Glomerular visceral epithelial cell (primary cell): ENCODE data around the gene TMSB15B.
A peak's percentile ranks its signal among the peaks of the same experiment; 100 is the strongest.
"Not testable (repeated sequence)": the region's sequence is repeated elsewhere in the genome, so short reads cannot be mapped to it uniquely, and the experiment has no call there.

Experiments
- DNase-seq: peaks from one replicate; pipeline ENCODE4 v3.0.0-alpha.2; 2016; ENCODE audit errors: extremely low spot score

TMSB15B gene

GRCh38 chrX:103962411-103963278, at the start of gene TMSB15B:
Gene TMSB15B, plus strand, starts transcription at chrX:103962627.
- DNase-seq = not testable (repeated sequence)

GRCh38 chrX:103913356-103914020, 48.9 kb upstream of the TMSB15B start:
- DNase-seq = peak; percentile 70

- DNase-seq = peak; percentile 79
These were observed 44.4 kb upstream of the TMSB15B start for GRCh38 chrX:103918050-103918449.

- peak; percentile 68 for DNase-seq
These were observed 43.7 kb upstream of the TMSB15B start for GRCh38 chrX:103918571-103919269.

GRCh38 chrX:103919270-103919637, 43.2 kb upstream of the TMSB15B start:
- DNase-seq = peak; percentile 46

GRCh38 chrX:103920515-103920914, 41.9 kb upstream of the TMSB15B start:
- not testable (repeated sequence) for DNase-seq

- no peak for DNase-seq
These were observed 35.4 kb upstream of the TMSB15B start for GRCh38 chrX:103927030-103927429.

GRCh38 chrX:103927633-103928032, 34.8 kb upstream of the TMSB15B start:
- no peak for DNase-seq

GRCh38 chrX:103932133-103932532, 30.3 kb upstream of the TMSB15B start:
- DNase-seq = no peak

GRCh38 chrX:103940257-103940656, 22.2 kb upstream of the TMSB15B start:
- DNase-seq = not testable (repeated sequence)

- peak; percentile 31 for DNase-seq
These were observed 21.0 kb upstream of the TMSB15B start for GRCh38 chrX:103941201-103941975.

GRCh38 chrX:103949506-103949905, 12.9 kb upstream of the TMSB15B start:
- no peak for DNase-seq

- no peak for DNase-seq
These were observed 9.1 kb upstream of the TMSB15B start for GRCh38 chrX:103953353-103953752.

GRCh38 chrX:103954259-103954658, 8.2 kb upstream of the TMSB15B start:
- DNase-seq = no peak

GRCh38 chrX:103960599-103960998, 1.8 kb upstream of the TMSB15B start:
- not testable (repeated sequence) for DNase-seq

- DNase-seq = not testable (repeated sequence)
These were observed 21.1 kb downstream of the TMSB15B start for GRCh38 chrX:103983508-103983907.

GRCh38 chrX:103999234-103999633, 36.8 kb downstream of the TMSB15B start:
- no peak for DNase-seq

GRCh38 chrX:104008831-104009230, 46.4 kb downstream of the TMSB15B start:
- DNase-seq = no peak

GRCh38 chrX:104013158-104013557, 50.7 kb downstream of the TMSB15B start:
- no peak for DNase-seq

GRCh38 chrX:104013606-104014005, 51.2 kb downstream of the TMSB15B start, which contains the start of gene H2BW1:
Gene H2BW1, minus strand, starts transcription at chrX:104013708. Its CDS starts 132 bp downstream, at chrX:104013576.
- DNase-seq = no peak

- DNase-seq = not testable (repeated sequence)
These were observed 53.1 kb downstream of the TMSB15B start for GRCh38 chrX:104015576-104015975.
